Stimulated activated CD4-positive, alpha-beta T cell treated with anti-CD3 and anti-CD28 coated beads, Interleukin-2, amount 100 ng/mL, for 24 hours (primary cell): ENCODE data around the gene PIK3CB.
"Not testable (repeated sequence)": the region's sequence is repeated elsewhere in the genome, so short reads cannot be mapped to it uniquely, and the experiment has no call there.

ENCODE experiments used
- DNase-seq, 2 donors: peaks; one replicate each; pipeline ENCODE4 v3.0.0-alpha.2; 2020

The PIK3CB gene

GRCh38 chr3:138802223-138802622, 32.5 kb downstream of the PIK3CB start:
- DNase-seq: not testable (repeated sequence)

GRCh38 chr3:138801792-138802191, 32.9 kb downstream of the PIK3CB start:
- no peak for DNase-seq

GRCh38 chr3:138800248-138800647, 34.5 kb downstream of the PIK3CB start:
- no peak for DNase-seq

GRCh38 chr3:138799822-138800221, 34.9 kb downstream of the PIK3CB start:
- DNase-seq: no peak

- DNase-seq: no peak
Measured at GRCh38 chr3:138797508-138798038, 37.2 kb downstream of the PIK3CB start.

GRCh38 chr3:138796761-138797160, 38.0 kb downstream of the PIK3CB start:
- DNase-seq: no peak

- DNase-seq: no peak
Measured at GRCh38 chr3:138786788-138787271, 47.9 kb downstream of the PIK3CB start.

GRCh38 chr3:138785951-138786350, 48.8 kb downstream of the PIK3CB start:
- DNase-seq: no peak

GRCh38 chr3:138785362-138785857, 49.3 kb downstream of the PIK3CB start:
- not testable (repeated sequence) for DNase-seq

- DNase-seq: no peak
Measured at GRCh38 chr3:138782755-138783154, 52.0 kb downstream of the PIK3CB start.

GRCh38 chr3:138781012-138781470, 53.7 kb downstream of the PIK3CB start:
- DNase-seq: peak; percentile 9 to 23

GRCh38 chr3:138778643-138779042, 56.1 kb downstream of the PIK3CB start:
- DNase-seq: no peak

GRCh38 chr3:138776961-138777360, 57.8 kb downstream of the PIK3CB start:
- DNase-seq: no peak

GRCh38 chr3:138775254-138775595, 59.5 kb downstream of the PIK3CB start:
- no peak for DNase-seq

- peak in 1 of 2 donors; percentile 31 for DNase-seq
Measured at GRCh38 chr3:138774529-138775253, 60.0 kb downstream of the PIK3CB start.

GRCh38 chr3:138771585-138771984, 63.1 kb downstream of the PIK3CB start:
- no peak for DNase-seq

GRCh38 chr3:138769616-138770015, 65.1 kb downstream of the PIK3CB start:
- no peak for DNase-seq

- DNase-seq: no peak
Measured at GRCh38 chr3:138768946-138769345, 65.8 kb downstream of the PIK3CB start.

GRCh38 chr3:138768125-138768524, 66.6 kb downstream of the PIK3CB start:
- no peak for DNase-seq

- DNase-seq: no peak
Measured at GRCh38 chr3:138767498-138768104, 67.1 kb downstream of the PIK3CB start.

- DNase-seq: no peak
Measured at GRCh38 chr3:138761002-138761401, 73.7 kb downstream of the PIK3CB start.

GRCh38 chr3:138748190-138748589, 86.5 kb downstream of the PIK3CB start:
- no peak for DNase-seq

GRCh38 chr3:138747225-138747624, 87.5 kb downstream of the PIK3CB start:
- no peak for DNase-seq

- no peak for DNase-seq
Measured at GRCh38 chr3:138740072-138740471, 94.7 kb downstream of the PIK3CB start.
